Ovary (tissue), 10 donors: ENCODE results near the gene CDK19. TPM values are rescaled to one million over a fixed set of nuclear protein-coding genes. Genes with fewer than 3 reads are reported as not detected.

Experiments
- DNase-seq, 5 donors: peaks; one replicate each; pipeline ENCODE4 v3.0.0-alpha.2; 2019 to 2020
- H3K27ac ChIP-seq, 2 donors: fragments of 200-600 bp; one replicate each; pipeline versions ENCODE4 v1.5.1 to v1.8.0; 2019 to 2022
- H3K27me3 ChIP-seq: fragments of 200-600 bp; one replicate; pipeline ENCODE4 v1.8.0; 2022
- H3K36me3 ChIP-seq: fragments of 200-600 bp; sonication (generic); one replicate; pipeline ENCODE4 v1.5.1; 2019
- H3K4me1 ChIP-seq: one replicate; pipeline ENCODE4 v1.8.1; 2013; ENCODE audit warnings: mild to moderate bottlenecking, moderate library complexity; ENCODE audit not compliant: insufficient read depth
- H3K4me3 ChIP-seq: fragments of 200-600 bp; sonication (generic); one replicate; pipeline ENCODE4 v1.5.1; 2017
- H3K9me3 ChIP-seq, 2 donors: fragments of 200-600 bp in 1 of 2; sonication (generic) in 1 of 2; one replicate each; pipeline versions ENCODE4 v1.5.1 to v1.8.1; 2013 to 2019; ENCODE audit warnings: mild to moderate bottlenecking in 1 of 2, moderate library complexity in 1 of 2
- CTCF ChIP-seq, 3 donors: fragments of 450-650 bp in 2 of 3; fragments of 200-600 bp in 1 of 3; IDR thresholded peaks; one replicate each; pipeline versions ENCODE4 v1.5.1 to v1.8.0; 2016 to 2022; ENCODE audit warnings: antibody characterized with exemption in 3 of 3, mild to moderate bottlenecking in 1 of 3
- EP300 ChIP-seq: sonication (generic); formaldehyde crosslinking; IDR thresholded peaks from one replicate; pipeline ENCODE4 v1.6.1; 2017; ENCODE audit warnings: antibody characterized with exemption
- POLR2A ChIP-seq: fragments of 450-650 bp; IDR thresholded peaks from one replicate; pipeline ENCODE4 v1.6.1; 2017; ENCODE audit warnings: antibody characterized with exemption, mild to moderate bottlenecking, moderate library complexity
- WGBS, 3 donors: extraction: QIAGEN DNeasy Blood & Tissue Kit in 1 of 3; methylation state at CpG; one replicate each; pipeline versions ENCODE4 v1.1.5 to v1.1.7; 2013 to 2017; 5-methylcytosine and 5-hydroxymethylcytosine counted together
- intact Hi-C, 4 donors: fragments of 100-400 bp; cut with DNase I; formaldehyde crosslinking; loops; one replicate each; pipeline versions ENCODE4 v1.11.0 to v1.15.1; 2022 to 2023
- long read RNA-seq, 3 donors: library from polyadenylated mRNA in 2 of 3; unstranded in 2 of 3; transcript quantifications; one replicate each; pipeline ENCODE4 v2.0.0 and lab custom pipeline, GENCODE V29; 2021 to 2026
- polyA plus RNA-seq, 2 donors: library from polyadenylated mRNA; stranded (reverse); fragments of 200-250 nt in 1 of 2; fragments of 350-450 nt in 1 of 2; fragmentation: Illumina TruSeq in 1 of 2; extraction: RNeasy Lipid Tissue Mini Kit (QIAGEN cat#74804) in 1 of 2; gene quantifications; one replicate each; pipeline ENCODE4 v1.2.3, GENCODE V29; 2013 to 2014
- total RNA-seq, 7 donors: library from RNA; depleted of rRNA in 2 of 7; stranded (reverse); fragments of >200 nt in 2 of 7; fragmentation: NEBNext Ultra II Directional in 3 of 7; extraction: Animal tissue kit (Norgen Biotek cat#: 25700) in 3 of 7; gene quantifications; one replicate each; pipeline versions ENCODE4 v1.1.0 to v1.2.4, GENCODE V29; 2016 to 2023
- donor health status: DM: no; HTN: no; CAD: no; lungs with moderate emphysema.
- donor health status: DM: no; HTN: no; CAD: no.
- donor health status: Bipolar disorder and iron deficiency.
- donor health status: DM: yes; HTN: yes; CAD: no.
- donor health status: DM: no; HTN: no; CAD: no.
- donor health status: DM: yes; HTN: yes; CAD: no.

CDK19 gene
- total RNA-seq (10 to 100 TPM in 6 of 7 donors, 1 to 10 TPM in 1; 9.8 to 20.8 (median 18.1) TPM), polyA plus RNA-seq (10 to 100 TPM; 12.6 to 15.7 TPM)
- long read RNA-seq, donor 1, full-length matches to known transcripts = 2 of 8 reads
- long read RNA-seq, donor 1, partial matches to known transcripts = 0 of 8 reads
- long read RNA-seq, donor 1, other reads (novel, unspliced or antisense) = 6 of 8 reads
- long read RNA-seq, donor 2, full-length matches to known transcripts = 6 of 201 reads
- long read RNA-seq, donor 2, partial matches to known transcripts = 195 of 201 reads
- long read RNA-seq, donor 2, other reads (novel, unspliced or antisense) = 0 of 201 reads
- long read RNA-seq, donor 3, full-length matches to known transcripts = 5 of 16 reads
- long read RNA-seq, donor 3, partial matches to known transcripts = 10 of 16 reads
- long read RNA-seq, donor 3, other reads (novel, unspliced or antisense) = 1 of 16 reads

GRCh38 chr6:110815411-110816409 is at the start of gene CDK19:
TSS of gene CDK19 (minus strand) at chr6:110815469. CDS start at chr6:110815136, 333 bp downstream.
- H3K4me1 ChIP-seq = peaks cover 3% of the 10 kb centered on the region
- peak; percentile 96 to 98 (median 96) for DNase-seq
- 1% methylated on average over 48 of the region's 48 CpGs for WGBS, 3 donors
- no peaks in the 10 kb centered on the region for H3K9me3 ChIP-seq
- TF ChIP-seq POLR2A (peak; percentile 57), CTCF (IDR thresholded peaks at IDR 0.05) (no peak)
- H3K27ac ChIP-seq = peak within 1 kb of the TSS; percentile 90 to 93
- no peaks in the 10 kb centered on the region for H3K36me3 ChIP-seq
- H3K4me3 ChIP-seq = peak within 1 kb of the TSS; percentile 78
- H3K27me3 ChIP-seq = no peaks in the 10 kb centered on the region
- intact Hi-C loops = loop anchor here in 3 of 4 donors (2.0 to 10.0 kb wide), 2 partner anchors 59 kb away; partner anchors contain the start of gene AMD1 (in 3 of the 3)

- no peaks in the 10 kb centered on the region for H3K9me3 ChIP-seq
- DNase-seq = no peak
- no peaks in the 10 kb centered on the region for H3K36me3 ChIP-seq
- H3K4me1 ChIP-seq = no peaks in the 10 kb centered on the region
- intact Hi-C loops = no loop called here
- 9 to 24% (median 12%) methylated on average over 2 of the region's 2 CpGs for WGBS, 3 donors
- H3K27me3 ChIP-seq = no peaks in the 10 kb centered on the region
- no peak for TF ChIP-seq EP300
- TF ChIP-seq POLR2A = no peak
- no peak for TF ChIP-seq CTCF (IDR thresholded peaks at IDR 0.05)
- H3K27ac ChIP-seq = no peak overlapping the region
- no peak overlapping the region for H3K4me3 ChIP-seq
These were observed 49.6 kb upstream of the CDK19 start for GRCh38 chr6:110864824-110865223.

- H3K9me3 ChIP-seq = no peaks in the 10 kb centered on the region
- intact Hi-C loops = loop anchor here in 1 of 4 donors (5.0 kb wide), 1 partner anchor 873 kb away; no protein-coding TSS in a partner anchor
- H3K36me3 ChIP-seq = no peaks in the 10 kb centered on the region
- H3K4me3 ChIP-seq = no peak overlapping the region
- H3K27me3 ChIP-seq = no peaks in the 10 kb centered on the region
- whole genome bisulfite sequencing, 3 donors = 91 to 93% (median 93%) methylated on average over 12 of the region's 12 CpGs
- H3K4me1 ChIP-seq = no peaks in the 10 kb centered on the region
- no peak for DNase-seq
- no peak overlapping the region for H3K27ac ChIP-seq
- TF ChIP-seq POLR2A = no peak
- TF ChIP-seq EP300 = no peak
- no peak for TF ChIP-seq CTCF (IDR thresholded peaks at IDR 0.05)
These were observed 44.1 kb upstream of the CDK19 start for GRCh38 chr6:110859335-110859792.

GRCh38 chr6:110858562-110859214 is 43.4 kb upstream of the CDK19 start:
- Histone ChIP-seq H3K9me3 (no peaks in the 10 kb centered on the region), H3K27ac (no peak overlapping the region), H3K4me3 (no peak overlapping the region), H3K36me3 (no peaks in the 10 kb centered on the region), H3K4me1 (no peaks in the 10 kb centered on the region), H3K27me3 (no peaks in the 10 kb centered on the region)
- intact Hi-C loops = loop anchor here in 1 of 4 donors (5.0 kb wide), 1 partner anchor 874 kb away; no protein-coding TSS in a partner anchor
- no peak for TF ChIP-seq CTCF (IDR thresholded peaks at IDR 0.05)
- no peak for TF ChIP-seq EP300
- TF ChIP-seq POLR2A = no peak
- WGBS, 3 donors = 93 to 96% (median 95%) methylated on average over 31 of the region's 31 CpGs
- no peak for DNase-seq
